Kidney capillary endothelial cell (primary cell): ENCODE results near the gene TOX2.

Source experiments
- DNase-seq: peaks from one replicate; pipeline ENCODE4 v3.0.0-alpha.2; 2018; ENCODE audit warnings: low spot score

TOX2 gene

DNA sequence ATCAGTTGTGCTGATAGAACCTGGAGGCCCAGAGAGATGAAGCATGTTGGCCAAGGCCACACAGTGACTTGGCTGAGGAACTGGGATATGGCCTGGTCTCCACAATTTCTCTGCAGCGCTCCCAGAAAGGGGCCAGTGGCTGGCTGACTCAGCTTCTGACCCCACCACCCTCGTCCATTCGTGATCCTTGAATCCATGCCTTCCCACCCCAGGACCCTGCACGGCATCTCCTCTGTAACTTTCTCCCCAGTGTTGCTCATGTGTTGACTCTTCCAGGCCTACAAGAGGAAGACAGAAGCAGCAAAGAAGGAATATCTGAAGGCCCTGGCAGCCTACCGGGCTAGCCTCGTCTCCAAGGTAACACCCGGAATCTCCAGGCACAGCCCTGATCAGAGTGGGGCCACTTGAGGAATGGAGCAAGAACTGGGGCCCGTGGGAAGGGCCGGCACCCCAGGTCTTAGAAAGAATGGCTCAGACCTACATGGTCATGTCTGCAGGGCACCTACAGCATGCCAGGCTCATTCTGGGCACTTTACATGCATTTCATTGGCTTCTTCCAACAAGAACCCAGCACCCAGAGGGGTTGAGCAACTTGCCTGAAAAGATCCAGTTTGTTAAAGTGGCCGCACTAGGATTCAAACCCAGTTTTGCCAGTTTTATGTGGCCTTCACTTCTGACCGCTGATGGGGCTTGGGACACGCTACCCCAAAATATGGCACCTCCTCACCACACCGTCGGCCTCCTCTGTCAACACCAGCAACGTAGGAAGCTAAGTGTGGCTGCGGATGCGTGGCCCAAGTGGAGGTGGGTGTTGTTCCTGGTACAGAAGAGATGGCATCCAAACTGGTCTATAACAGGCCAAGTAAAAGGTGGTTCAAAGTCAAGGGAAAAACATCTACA lies 150.1 kb downstream of the TOX2 start:
- no peak for DNase-seq

DNA sequence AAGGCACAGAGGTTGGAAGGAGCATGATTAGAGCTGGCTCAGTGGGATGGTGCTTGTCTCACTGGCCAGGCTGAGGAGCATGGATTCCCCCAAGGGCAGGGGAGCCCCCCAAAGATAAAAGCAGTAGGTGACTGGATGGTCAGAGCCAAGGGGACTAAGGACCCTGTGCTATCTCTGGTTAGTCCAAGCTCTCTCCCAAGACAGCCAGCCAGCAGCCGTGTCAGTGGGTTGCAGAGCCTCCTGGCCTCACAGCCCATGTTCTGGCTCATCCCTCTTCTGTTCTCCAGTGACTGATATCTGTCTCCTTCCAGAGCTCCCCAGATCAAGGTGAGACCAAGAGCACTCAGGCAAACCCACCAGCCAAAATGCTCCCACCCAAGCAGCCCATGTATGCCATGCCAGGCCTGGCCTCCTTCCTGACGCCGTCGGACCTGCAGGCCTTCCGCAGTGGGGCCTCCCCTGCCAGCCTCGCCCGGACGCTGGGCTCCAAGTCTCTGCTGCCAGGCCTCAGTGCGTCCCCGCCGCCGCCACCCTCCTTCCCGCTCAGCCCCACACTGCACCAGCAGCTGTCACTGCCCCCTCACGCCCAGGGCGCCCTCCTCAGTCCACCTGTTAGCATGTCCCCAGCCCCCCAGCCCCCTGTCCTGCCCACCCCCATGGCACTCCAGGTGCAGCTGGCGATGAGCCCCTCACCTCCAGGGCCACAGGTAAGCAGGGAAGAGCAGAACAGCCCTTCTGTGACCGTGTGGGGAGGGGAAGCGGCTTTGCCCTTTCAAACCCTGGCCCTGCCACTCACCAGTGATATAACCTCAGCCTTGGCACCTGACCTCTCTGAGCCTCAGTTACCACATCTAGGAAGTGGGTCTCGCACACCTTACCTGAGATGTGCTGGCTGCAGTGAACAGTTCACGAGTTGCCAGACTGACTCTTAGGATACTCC lies 151.0 kb downstream of the TOX2 start:
- DNase-seq, result no peak

DNA sequence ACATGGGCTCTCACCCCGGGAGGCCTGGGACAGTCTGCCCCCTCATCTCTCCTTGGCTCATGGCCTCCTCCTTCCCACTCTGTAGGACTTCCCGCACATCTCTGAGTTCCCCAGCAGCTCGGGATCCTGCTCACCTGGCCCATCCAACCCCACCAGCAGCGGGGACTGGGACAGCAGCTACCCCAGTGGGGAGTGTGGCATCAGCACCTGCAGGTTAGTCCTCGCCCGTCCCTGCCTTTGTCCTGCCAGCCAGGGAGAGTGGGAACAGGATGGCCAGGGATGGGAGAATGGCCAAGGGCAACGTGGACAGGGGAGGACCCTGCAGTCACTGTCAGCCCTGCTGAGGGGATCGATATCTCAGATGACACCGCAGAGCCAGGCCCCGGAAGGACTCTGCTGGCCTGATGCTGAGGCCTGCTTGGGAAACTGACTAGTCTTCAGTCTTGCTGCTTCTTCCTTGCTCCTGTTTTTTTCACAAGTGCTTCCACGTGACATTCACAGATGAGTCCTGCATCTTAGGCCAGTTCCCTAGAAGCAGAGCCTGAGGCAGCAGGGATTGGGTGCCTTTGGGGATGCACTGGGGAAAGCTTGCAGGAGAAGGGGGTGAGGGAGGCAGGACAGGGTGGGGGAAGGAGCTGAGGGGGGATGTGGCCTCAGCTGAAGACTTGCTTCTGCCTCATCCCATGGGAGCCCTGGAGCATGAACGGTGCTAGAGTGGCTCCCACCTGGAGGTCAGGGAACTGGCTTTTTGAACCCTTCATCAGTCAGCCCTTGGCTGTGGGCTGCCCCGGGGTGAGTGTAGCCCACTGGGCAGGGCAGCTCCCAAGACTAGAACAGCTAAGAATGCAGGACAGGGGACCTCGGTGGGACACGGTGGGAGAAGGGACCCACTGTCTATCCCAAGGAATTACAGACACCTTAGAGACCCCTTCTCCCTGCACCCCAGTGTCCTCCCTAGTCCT lies 152.3 kb downstream of the TOX2 start:
- DNase-seq, result no peak

DNA sequence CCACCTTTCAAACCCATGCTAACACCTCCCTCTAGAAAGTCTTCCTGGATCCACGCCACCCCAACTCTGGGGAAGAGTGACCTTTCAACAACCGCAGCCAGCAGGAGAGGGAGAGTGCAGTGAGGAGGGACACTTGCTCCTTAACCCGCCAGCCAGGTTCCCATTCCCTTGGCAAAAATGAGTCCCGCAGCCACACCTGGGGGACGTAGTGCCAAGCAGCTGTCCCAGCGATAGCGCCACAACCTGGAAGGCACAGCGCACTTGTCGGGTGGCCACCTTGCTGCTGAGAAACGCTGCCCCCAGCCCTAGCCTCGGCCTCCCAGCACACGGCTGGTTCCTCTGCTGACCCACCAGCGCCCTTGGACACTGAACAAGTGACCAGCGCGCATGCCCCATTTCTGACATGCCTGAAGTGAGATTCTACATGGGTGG lies 153.0 kb downstream of the TOX2 start:
- no peak for DNase-seq

DNA sequence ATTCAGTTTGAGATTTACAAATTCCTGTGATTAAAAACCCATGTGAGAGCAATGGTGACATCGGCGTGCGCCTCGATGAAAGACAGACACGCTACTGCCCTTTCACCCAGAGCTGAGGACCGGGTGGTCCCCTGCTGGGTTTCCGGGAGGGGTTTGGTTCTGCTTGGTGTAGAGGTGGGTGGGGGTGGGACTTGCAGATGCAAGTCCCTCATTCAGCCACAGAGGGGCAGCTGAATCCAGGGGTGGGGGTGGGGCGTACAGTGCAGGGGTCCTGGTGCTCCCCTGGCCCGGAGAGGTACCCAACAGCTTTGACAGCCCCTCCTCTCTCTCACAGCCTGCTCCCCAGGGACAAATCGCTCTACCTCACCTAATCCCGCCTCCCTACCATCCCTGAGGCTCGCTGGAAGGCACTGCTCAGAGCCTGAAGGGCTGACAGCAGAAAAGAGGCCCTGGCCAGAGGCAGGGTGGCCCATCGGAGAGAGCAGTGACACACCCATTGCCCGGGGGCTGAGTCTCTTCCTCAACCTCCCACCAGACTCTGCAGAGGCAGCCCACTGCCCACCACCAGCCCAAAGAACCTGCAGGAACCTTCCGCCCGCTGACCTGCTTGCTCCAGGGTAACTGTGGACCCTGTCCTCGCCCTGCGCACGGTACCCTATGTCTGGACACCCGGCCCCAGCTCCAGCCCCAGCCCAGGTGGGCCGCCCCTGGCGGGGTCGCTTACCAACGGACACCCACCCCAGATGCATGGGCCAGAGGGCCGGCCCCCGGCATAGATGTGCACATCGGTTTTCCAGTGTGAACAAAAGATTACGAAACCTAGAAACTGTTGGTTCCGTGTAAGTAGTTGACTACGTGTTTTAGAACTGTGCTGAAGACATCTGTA lies 153.9 kb downstream of the TOX2 start:
- no peak for DNase-seq

DNA sequence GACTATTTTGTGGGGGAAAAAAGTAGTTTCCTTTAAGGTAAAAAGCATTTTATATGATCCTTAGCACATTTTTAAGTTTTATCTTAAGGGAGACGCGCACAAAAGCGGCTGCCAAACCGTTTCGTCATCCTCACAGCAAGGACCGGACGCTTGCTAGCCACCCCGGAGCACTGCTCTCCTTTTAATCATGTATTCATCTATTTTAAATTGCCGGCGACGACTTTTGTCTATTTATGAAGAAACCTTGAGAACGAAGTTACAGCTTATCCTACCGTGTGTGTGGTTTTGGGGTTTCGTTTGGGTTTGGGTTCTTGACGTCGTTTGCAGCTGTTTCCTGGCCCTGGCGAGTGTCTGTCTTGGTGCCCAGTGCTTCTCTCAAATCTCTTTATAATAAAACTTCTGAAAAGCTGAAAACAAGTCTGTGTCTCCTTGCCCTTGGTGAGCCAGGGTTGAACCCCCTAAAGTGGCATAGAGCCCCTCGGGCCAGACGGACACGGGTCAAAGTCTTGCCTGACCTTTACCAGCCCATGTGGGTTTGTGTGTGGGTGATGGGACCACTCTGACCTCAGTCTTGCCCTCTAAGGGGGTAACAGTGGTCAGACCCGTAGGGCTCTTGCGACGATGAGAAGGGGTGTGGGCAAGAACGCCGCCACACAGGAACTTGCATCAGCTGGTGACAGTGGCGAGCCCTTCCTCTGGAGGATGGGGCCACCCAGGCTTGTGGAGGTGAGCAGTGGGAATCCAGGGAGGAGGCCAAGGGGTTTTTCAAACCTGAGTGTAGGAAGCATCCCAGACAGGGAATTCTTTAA lies 154.8 kb downstream of the TOX2 start:
- no peak for DNase-seq

DNA sequence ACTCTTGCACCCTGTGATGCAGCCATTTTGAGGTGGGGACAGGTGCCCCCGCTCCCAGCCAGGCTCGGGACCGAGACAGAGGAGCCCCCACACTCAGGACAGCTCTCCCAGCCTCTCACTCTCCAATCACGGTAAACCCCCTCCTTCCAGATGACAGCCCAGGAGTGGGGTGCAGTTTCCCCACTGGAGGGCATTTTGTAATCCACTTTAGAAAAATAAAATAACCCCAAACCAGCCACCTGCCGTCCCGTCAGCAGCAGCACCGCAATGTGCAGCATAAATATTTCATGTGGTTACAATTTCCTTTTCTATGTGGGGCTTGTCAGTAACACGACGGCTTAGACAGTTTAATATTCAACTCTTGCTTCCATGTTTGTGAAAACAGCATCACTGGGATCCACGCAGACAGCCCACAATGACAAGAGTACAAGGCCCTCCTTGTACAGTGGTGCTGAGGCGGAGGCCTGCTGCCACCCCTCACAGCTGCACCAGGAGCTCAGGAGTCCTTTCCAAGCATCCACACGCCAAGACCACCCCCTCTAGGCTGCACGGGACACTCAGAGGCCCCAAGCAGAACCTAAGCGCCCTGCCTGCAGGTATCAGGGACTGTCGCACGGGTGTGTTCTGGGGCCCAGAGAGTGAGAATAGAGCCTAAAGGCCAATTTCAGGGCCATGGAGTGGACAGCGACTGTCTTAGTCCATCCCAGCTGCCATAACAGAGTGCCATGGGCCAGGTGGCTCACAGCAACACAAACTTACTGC lies 155.7 kb downstream of the TOX2 start:
- no peak for DNase-seq

DNA sequence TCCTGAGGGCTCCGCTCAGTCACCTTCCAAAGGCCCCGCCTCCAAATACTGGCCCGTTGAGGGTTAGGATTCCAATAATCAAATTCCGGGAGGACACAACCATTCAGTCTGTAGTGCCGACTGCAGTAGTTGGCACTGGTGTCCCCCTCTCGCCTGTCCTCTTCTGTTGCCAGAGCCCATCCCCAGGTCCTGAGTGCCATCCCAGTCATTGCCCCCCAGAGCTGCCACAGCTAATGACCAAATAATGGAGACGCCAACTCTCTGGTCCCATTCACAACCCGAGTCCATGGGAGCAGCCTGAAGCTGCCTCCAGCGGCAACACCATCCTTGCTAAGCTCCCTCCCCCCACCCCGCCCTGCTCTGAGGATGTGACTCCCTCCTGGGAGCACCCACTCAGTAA lies 156.4 kb downstream of the TOX2 start:
- DNase-seq, result no peak

DNA sequence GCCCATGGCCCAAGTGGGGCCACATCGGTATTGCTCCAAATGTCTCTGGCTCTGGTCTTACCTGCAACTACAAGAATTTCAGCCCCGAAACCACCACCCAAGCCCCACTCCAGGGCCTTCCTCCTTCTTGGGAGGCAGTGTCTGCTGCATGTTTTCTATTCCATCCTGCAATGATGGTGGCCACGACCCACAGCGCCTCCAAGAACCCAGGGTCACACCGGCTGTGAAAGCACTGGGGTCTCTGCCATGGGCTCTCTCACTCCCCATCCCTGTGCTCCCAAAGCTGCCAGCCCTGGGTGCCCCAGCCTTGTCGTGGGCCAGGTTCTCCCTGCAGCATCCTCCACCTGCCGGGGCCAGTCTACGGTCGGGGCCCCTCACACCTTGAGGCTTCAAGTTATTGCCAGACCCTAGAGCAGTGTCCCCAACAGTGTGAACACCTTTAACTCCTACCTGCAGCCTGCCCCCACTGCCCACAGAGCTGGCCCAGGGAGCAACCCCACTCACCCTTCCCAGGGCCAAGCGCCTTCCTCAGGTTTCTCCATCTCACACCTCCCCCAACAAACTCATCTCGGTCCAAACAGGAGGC lies 157.0 kb downstream of the TOX2 start:
- no peak for DNase-seq

DNA sequence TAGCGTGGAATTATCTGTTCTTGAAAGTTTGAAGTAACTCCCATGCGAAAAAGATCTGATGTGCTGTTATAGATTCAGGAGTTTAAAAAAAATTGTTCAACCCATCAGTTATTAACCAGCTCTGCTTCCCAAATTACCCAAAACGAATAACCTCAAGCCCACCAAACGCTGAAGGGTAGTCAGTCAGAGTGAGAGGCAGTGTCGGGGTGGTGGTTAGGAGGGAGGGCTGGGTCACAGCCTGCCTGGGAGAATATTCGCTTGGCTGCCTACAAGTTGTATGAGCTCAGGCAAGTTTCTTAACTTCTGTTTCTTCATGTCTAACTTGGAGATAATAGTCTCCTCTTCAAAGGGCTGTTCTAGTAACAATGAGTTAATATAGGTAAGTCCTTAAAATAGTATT lies 157.7 kb downstream of the TOX2 start:
- no peak for DNase-seq

DNA sequence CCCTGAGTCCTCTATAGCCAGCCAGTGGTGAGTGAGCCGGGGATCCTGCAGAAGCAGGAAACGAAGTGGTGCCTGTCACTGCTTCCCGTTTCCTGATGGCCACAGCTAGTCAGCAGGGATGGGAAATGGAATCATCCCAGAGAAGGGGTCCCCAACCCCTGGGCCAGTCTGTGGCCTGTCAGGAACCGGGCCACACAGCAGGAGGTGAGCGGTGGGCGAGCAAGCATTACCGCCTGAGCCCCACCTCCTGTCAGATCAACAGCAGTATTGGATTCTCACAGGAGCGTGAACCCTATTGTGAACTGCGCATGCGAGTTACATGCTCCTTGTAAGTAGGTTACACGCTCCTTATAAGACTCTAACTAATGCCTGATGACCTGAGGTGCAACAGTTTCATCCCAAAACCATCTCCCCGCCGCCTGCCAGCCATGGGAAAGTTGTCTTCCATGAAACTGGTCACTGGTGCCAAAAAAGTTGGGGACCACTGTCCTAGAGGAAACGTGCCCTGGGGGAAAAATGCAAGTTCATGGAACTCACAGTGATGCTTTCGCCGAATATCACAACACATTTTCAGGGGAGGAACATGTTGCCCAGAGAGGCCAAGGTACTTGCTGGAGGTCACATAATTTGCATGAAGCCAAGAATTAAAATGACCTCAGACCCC lies 158.5 kb downstream of the TOX2 start:
- DNase-seq, result peak; percentile 80

DNA sequence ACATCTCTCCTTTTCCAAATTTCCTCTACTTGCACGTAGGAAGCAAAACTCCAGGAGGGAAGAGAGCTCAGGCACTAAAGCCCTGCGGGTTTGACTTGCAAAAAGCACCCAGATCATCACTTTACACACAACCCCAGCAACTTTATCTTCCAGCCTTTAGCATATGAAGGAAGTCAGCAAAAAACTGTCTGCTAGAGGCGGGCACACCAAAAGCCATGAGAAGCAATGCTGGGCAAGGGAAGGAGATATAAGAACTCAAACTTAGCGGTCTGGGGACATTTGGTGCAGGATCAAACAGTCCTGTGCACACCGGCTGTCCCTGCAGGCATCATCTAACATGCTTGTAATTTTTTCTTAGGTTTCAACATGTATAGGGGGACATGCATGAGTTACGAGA lies 159.0 kb downstream of the TOX2 start:
- DNase-seq, result no peak

DNA sequence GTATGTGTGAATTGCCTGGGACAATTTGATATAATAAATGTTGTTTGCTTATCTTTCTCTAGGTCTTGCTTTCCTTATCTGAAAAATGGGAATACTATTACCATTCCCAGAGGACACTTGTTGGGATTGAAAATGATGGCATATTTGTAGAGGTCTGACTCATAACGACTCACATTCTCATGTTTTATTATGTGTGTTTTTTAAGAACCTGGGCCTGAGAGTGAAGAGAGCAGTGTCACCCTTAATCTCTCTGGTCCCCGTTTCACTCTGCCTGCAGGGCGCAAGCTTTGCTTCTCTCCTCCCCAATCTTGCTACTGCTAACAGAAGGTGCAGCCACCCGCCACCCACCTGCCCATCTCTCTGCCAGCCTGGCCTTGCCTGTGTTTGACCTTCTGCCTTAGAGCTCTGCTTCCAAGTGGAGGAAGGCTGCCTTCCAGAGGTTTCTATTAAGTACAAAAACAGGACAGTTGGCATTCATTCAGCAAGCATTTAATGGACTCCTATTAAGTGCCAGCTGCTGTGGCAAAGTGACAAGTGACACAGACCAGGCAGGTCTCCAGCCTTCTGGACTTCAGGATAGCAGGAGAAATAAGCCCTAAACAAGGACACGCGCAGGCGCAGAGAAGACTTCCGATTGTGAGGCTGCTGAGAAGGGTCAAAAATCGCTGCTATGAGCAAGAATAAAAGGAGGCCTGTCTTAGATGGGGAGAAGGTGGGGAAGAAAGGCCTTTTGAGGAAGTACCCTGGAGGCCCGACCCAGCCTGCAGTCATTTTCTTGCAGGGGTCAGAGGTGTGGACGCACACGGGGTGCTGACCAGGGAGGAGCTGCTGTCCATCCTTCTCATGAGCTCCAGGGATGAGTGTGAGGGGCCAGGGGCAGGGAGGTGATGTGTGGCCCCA lies 159.8 kb downstream of the TOX2 start:
- DNase-seq, result peak; percentile 73

DNA sequence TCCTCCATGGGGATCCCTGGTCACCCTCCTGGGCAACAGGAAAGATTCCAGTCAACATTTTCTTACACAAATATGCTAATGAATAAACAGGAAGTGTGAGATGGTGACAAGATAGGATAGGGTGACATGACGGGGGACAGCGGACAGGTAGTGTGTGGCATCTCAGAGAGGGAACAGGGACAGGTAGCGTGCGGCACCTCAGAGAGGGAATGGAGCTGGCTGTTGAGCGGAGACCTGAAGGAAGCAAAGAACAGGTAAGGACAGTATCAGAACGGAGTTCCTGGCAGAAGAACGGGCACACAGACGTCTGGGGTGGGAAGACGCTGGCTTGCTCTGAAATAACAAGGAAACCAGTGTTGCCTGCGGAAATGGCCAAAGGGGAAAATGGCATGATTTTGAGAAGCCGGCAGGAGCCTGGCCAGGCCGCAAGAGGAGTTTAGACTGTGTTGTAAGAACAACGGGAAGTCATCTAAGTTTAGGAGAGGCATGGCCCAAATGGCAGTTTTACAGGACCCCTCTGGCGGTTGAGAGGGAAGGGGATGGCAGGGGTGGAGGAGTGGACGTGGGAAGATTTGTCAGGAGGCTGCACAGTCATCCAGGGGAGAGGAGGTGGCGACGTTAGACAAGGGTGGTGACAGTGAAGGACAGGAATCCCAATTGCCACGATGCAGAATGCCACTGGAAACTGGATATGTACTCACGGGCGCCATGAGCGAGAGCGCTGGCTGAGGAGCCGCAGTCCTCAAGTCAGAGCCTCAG lies 160.7 kb downstream of the TOX2 start:
- no peak for DNase-seq

DNA sequence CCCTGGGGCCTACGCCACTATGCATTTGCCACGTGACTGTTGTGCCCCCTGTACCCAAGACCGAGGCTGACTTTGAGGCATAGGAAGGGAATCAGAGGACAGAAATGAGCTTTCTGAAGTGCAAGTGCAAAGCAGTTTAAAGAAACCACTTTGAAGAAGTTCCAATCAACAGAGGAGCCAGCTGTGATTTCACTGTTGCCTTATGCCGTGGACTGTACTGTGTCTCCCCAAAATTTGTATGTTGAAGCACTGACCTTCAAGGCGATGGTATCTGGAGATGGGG lies 161.2 kb downstream of the TOX2 start:
- DNase-seq, result no peak

DNA sequence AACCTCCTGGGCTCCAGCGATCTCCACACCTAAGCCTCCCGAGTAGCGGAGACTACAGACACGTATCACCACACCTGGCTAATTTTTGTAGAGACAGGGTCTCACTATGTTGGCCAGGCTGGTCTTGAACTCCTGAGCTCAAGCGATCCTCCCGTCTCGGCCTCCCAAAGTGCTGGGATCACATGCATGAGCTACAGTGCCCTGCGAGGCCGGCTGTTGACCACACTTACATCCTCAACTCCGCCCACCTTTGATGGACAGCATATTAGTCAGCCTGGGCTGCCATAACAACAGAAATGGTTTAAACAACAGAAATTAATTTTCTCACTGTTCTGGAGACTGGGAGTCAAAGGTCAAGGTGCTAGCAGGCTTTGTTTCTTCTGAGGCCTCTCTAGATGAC lies 164.6 kb downstream of the TOX2 start:
- DNase-seq, result no peak

DNA sequence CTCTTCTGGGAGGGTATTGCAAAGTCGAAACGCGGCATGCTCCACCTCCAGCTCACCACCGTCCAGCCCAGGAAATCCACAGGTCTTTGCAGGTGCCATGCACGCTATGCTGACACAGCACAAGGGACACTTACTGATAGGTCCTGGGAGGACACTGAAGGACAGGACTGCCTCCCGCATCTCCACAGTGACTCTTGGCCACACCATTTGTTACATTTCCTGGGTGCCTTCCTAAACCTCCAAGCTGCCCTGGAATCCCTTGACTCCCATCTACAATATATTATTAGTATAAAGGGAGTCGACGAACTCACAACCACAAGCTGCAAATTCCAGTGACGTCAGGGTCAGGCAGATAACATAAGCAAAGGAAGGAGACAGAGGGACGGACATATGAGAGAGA lies 165.4 kb downstream of the TOX2 start:
- no peak for DNase-seq
